HG02840 (cell line): ENCODE measurements around the gene FOXL3.
"Not testable (repeated sequence)": the region's sequence is repeated elsewhere in the genome, so short reads cannot be mapped to it uniquely, and the experiment has no call there.

ENCODE experiments used
- ATAC-seq: cut with Tn5 transposase; IDR thresholded peaks from one replicate; pipeline ENCODE4 v1.9.1; 2021; ENCODE audit warnings: mild to moderate bottlenecking, moderate library complexity, moderate number of reproducible peaks; ENCODE audit not compliant: unreplicated experiment, low FRiP score

Gene FOXL3

DNA sequence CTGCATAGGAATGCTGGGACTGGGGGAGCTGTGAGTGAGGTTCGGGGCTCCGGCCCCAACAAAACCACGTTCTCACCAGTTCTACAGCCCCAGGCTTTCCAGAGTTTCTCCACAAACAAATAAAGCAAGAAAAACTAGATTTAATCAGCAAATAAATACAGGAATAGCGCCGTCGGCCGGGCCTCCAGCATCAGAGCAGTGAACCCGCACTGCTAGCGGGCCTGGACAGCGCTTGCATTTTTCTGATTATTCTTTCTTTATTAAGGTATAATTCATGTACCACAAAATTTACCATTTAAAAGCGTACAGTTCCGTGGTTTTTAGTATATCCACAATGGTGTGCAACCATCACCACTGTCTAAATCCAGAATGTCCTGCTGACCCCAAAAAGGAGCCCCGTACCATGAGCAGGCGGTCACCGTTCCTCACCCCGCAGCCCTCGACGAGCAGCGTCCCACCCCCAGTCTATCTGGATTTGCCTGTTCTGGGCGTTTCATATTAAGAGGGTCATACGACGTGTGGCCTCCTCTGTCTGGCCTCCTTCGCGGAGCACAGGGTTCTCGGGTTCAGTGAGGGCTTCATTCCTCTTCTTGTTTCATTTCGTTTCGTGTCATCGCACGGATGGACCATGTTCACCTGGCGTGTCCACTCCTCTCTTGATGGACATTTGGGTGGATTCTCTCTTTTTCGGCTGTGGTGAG is 35.5 kb upstream of the FOXL3 start:
- ATAC-seq: no peak

DNA sequence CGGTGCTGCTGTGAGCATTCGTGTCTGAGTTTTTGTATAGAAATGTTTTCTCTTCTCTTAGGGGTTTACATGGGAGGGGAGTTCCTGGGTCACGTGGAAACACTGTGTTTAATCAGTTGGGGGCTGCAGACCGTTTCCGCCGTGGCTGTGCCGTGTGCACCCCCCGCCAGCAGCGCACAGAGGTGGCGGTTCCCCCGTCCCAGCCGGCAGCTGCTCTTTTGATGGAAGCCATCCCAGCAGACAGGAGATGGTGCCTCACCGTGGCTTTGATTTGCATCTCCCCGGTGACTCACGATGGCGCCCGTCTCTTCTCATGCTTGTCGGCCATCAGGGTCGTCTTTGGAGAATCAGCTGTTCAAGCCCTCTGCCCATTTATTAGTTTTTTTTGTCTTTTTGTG is 34.9 kb upstream of the FOXL3 start:
- ATAC-seq: no peak

DNA sequence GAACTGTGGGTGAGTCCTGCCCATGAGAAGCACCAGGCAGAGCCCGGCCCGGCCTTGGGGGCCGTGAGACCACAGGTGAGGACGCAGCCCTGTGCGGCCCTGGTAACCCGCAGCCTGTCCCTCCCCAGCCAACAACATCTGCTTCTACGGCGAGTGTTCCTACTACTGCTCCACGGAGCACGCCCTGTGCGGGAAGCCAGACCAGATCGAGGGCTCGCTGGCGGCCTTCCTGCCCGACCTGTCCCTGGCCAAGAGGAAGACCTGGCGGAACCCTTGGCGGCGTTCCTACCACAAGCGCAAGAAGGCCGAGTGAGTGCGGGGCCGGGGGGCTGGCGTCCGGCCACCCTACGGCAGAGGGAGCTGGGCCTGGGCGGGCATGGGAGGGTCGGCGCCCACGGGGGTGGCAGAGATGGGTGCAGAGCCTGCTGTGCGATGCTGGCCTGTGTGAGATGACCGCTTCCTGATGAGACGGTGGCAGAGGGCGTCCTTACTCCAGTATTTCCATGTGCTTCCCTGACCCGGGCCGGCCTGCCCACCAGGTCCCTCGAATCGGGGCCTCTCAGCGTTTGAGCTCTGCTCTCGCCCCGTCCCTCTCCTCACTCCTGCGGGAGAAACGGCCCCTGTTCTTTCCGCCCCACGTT is 34.1 kb upstream of the FOXL3 start:
- no peak for ATAC-seq

DNA sequence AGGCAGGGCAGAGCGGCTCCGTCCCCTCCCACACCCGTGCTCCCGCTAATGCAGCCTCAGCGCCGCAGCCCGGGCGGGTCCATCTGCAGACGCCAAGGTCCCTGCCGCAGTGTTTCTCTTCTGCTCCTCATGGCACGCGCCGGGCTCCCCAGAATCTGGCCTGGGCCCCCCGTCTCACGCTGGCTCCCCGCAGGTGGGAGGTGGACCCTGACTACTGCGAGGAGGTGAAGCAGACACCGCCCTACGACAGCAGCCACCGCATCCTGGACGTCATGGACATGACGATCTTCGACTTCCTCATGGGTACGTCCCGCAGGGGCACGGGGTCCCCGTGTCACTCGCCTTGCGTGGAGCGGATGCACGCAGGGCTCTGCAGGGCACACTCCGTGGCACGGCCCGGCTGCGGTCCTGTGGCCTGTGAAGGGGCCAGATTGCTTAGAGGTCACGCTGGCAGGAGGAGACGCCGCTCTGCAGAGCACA is 33.5 kb upstream of the FOXL3 start:
- no peak for ATAC-seq

DNA sequence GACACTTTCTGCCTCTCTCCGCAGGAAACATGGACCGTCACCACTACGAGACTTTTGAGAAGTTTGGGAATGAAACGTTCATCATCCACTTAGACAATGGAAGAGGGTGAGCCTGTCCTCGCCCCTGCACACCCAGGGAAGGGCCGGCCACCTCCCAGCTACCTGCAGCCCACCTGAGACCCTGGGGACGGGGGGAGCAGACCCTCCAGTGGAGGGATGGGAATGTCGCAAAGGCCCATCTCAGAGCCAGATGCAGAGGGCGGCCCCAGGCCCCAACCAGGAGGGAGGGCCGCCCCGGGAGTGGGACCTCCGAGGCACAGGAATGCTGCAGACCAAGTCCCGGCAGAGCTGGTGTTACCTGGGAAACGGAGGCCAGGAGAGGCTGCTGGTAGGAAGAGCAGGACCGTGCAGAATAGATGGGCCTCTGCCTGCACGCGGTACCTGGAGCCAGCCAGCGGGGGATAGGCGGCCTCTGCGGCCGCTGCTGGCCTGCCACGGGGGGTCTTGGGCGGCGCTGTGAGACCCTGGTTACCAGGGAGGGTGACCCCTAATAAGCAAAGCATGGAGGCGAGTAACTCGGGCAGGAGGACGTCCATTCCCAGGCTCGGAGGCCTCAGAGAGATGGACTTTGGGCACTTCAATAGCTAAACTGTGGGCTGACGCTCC is 32.9 kb upstream of the FOXL3 start:
- no peak for ATAC-seq

DNA sequence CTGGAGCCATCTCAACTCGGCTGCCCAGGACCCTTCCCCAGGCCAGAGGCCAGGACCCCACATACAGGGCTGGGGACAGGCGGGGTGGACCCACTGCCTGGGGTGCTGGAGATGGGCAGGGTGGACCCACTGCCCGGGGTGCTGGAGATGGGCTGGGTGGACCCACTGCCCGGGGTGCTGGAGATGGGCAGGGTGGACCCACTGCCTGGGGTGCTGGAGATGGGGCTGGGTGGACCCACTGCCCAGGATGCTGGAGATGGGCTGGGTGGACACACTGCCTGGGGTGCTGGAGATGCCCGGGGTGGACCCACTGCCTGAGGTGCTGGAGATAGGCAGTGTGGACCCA is 32.4 kb upstream of the FOXL3 start:
- ATAC-seq: no peak

DNA sequence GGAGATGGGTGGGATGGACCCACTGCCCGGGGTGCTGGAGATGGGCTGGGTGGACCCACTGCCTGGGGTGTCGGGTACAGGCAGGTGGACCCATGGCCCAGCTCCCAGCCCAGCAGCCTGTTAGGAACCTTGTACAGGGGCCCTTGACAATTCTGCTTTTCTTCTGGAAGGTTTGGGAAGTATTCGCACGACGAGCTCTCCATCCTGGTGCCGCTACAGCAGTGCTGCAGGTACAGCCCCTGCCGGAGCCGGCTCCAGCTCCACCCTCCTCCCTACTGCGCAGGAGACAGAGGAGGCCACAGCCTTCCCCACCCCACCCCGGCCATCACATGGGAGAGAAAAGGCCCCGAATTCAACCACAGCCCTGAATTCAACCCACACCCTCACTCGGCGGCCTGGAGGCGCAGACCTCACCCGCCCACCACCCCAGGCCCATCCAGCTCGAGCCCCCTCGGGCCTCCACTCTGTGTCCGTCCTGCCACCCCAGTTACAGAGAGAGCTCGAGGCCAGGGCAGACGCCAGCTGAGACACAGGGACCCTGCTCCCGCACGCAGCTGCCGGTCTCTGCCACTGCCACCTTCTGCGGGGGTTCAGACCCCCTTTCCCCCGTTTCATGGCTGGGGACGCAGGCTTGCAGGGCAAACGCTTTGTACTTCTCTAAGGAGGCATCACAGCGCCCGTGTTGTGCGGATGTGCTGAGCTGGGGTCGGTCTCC is 31.3 kb upstream of the FOXL3 start:
- ATAC-seq: no peak

DNA sequence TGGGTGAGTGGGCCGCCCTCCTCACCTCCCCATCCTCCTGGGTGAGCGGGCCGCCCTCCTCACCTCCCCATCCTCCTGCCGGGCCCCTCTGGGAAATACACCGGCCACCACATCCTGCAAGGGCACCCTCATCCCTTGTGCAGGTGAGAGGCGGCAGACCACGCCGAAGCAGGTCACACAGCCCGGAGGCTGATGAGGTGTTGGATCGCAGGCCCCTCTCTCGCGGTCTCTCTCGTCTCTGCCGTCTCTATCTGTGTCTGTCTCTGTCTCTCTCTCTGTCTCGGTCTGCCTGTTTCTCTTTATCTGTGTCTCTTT is 30.8 kb upstream of the FOXL3 start:
- no peak for ATAC-seq

DNA sequence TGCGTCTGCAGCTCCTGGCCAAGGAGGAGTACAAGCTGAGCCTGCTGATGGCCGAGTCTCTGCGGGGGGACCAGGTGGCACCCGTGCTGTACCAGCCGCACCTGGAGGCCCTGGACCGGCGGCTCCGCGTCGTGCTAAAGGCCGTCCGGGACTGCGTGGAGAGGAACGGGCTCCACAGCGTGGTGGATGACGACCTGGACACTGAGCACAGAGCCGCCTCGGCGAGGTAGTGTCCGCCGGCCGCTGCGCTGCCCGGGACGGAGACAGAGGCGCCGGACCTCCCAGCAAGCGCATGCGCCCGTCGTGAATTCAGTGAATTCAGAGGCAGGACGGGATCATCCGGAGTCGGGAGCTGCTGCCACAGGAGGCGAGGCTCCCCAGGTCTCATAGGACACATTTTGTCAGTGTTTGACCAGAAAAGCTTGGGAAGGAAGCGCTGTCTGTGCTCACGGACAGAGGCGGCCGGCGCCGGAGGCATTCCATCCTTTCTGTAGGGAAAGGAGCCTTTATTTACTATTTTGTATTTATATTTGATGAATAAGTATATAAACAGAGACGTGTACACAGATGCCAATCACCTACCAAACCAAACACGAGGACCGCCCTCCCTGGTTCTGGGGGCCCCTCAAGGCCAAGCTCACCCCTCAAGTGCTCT is 30.1 kb upstream of the FOXL3 start:
- no peak for ATAC-seq

DNA sequence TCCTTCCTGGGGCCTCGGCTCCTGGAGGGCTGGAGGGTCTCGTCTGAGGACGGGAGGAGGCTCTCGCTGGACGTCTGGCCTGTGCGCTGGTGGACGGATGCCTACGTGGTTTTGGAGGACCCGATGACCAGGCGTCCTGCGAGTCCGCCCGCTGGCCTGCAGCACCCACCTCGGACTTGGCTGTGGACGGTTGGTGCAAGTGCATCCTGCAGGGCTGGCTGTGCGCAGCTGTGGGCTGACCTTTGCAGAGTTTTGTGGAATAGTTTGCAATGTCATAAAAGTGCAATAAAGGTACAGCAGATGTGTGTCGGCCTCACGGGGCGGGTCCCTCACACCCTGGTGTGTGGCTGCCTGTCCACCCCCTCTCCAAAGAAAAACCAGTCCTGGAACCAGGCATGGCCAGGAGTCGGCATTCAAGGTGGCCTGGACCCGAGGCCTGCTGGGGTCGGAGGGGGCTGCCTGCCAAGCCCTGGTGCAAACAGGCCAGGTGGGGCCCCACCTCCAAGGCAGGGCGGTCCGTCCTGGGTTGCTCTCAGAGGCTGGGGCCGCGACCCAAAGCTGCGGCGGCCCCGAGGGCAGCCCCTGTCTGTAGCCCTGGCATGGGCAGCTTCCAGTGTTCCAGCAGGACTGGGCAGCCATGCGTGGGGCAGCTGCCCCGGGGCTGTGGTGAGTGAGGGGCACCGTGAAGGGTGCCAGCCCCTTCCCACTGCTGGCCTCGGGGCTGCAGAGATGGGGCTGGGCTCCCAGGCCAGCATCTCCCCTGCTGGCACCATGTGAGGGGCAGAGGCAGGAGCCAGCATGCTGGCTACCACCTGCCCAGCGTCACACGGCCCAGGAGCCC is 29.3 kb upstream of the FOXL3 start:
- no peak for ATAC-seq

DNA sequence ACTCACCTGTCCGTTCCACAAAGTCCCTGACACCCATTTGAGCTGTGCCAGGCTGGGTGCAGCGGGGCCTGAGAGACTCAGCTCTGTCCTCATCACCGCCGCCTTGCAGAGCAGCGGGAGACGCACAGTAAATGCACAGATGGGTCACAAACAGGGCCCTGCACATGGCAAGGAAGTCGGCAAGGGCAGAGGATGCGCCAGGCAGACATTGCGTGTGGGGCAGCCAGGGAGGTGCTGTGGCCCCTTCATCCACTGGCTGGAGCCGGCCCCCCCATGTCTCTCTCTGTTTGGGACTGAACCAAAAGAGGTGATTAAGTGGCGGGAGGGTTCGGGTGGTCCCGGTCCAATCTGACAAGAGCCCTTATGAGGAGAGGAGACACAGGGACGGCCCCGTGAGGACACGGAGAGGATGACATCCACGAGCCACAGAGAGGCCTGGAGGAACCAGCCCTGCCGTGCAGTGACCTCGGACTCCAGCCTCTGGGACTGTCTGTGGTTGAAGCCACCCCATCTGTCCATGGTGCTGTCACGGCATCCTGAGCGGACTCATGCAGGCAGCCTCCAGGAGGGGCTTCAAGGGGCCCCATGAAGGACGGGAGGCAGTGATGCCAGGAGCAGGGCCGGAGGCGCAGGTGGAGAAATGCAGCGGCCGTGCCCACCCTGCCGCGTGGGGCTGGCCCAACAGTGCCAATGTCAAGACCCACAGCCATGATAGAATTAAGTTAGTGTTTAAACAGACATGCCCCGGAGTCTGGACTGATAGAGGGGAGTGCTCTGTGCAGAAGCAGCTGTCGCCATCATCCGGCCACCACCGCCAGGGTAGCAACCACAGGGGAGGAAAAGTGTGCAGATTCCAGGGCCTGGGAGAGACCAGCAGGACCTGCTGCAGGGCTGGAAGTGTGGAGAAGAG is 28.4 kb upstream of the FOXL3 start:
- ATAC-seq: no peak

DNA sequence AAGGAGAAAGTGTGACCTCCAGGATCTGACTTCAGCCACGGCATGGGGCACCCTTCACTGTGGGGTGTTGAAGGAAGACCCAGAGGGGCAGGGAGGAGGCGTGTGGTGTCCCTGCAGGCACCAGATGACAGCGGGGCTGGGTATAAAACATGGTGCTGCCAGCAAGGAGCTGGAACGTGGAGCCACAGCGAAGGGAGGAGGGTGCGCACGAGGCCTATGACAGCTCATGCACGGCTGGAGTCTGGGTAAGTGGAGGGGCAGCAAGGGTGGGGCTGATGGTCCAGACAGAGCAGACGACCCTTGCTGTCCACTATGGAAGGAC is 27.8 kb upstream of the FOXL3 start:
- ATAC-seq: no peak

DNA sequence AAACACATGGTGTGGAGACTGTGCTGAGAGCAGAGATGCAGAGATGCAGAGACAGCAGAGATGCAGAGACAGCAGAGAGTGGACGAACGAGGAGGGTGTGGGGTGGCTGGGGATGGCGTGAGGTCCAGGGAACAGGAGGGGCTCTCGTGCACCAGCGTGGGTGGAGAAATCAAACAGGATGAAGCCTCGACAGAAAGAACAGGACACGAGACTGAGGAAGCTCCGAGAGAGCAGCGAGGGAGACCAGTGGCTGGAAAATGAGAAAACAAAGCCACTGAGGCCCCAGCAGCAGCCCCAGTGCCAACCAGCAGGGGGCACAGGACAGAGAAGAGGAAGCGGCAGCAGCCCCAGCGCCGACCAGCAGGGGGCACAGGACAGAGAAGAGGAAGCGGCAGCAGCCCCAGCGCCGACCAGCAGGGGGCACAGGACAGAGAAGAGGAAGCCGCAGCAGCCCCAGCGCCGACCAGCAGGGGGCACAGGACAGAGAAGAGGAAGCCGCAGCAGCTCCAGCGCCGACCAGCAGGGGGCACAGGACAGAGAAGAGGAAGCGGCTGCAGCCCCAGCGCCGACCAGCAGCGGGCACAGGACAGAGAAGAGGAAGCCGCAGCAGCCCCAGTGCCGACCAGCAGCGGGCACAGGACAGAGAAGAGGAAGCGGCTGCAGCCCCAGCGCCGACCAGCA is 27.2 kb upstream of the FOXL3 start:
- not testable (repeated sequence) for ATAC-seq

DNA sequence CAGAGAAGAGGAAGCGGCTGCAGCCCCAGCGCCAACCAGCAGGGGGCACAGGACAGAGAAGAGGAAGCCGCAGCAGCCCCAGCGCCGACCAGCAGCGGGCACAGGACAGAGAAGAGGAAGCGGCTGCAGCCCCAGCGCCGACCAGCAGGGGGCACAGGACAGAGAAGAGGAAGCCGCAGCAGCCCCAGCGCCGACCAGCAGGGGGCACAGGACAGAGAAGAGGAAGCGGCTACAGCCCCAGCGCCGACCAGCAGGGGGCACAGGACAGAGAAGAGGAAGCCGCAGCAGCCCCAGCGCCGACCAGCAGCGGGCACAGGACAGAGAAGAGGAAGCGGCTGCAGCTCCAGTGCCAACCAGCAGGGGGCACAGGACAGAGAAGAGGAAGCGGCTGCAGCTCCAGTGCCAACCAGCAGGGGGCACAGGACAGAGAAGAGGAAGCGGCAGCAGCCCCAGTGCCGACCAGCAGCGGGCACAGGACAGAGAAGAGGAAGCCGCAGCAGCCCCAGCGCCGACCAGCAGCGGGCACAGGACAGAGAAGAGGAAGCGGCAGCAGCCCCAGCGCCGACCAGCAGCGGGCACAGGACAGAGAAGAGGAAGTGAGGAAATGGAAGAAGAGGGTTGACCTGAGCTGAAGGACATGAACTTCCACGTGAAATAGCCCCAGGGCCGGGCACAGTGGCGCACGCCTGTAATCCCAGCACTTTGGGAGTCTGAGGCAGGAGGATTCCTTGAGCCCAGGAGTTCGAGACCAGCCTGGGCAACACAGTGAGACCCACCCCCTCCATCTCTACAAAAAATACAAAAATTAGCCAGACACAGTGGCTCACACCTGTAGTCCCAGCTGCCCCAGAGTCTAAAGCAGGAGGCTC is 26.3 kb upstream of the FOXL3 start:
- not testable (repeated sequence) for ATAC-seq

DNA sequence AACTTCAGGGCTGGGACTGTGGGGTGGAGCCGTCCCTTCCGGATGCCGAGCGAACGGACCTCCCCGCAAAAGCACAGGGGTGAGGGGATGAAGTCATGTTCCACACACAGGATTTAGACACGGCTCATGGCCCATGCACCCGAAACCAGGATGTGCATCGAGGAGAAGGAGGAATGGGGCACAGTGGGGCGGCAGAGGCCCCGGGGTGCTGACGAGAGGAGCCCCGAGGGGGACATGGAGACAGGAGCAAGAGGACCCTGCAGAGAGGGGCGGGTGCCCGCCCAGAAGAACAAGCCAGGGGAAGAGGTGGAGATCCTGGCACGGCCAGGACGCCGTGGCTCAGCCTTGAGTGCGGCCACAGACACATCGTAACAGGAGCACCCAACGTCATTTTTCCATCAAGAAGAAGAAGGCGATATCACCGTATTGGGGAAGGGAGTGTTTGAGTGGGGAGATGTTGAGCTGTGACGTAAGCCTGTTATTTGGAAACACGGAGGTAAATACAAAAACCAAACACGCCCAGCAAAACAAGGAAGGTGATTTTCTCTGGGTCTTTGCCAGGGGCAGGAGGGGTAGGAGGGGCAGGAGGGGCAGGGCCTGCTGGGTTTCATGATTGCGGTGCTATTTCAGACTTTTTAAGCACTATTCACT is 25.3 kb upstream of the FOXL3 start:
- ATAC-seq: no peak

DNA sequence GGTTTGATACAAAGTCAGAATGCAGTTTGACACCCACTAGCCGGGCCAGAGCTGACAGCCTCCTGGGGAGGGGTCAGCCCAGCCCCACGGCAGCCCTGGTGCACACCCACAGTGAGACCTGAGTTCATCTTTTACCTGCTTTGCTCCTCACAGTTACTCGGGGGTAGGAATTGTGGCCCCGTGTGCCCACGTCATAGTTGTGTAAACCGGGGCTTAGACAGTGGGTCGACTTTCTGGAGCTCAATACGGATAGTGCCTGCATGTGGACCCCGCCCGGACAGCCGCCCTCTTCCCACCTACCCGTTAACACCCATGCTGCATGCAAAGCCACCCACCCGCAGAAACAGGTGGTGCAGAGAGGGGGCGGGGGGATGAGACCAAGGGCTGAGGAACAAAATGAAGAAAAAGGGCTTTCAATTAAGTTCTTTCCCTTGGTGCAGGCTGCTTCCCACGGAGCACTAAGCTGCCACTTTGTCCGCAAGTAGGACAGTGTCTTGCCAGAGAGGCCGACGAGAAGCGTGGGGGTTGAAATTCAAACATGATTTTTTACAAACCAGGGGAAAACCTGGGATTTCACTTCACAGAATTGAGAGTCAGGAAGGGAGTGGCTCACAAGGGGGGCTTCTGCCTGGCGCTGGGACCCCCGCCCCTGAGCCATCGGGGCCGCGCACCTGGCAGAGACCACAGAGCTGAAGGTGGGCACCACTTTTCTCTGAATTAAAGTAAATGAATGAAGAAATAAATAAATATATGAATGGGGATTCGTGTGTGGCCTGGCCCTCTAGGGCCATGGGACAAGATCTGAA is 24.6 kb upstream of the FOXL3 start:
- no peak for ATAC-seq
